SK-N-SH treated with all-trans-retinoic acid at 6 μM for 48 hours (cell line): ENCODE results near the gene PROM2.

Experiments used
- ATAC-seq: fragments of 200-7000 bp; cut with Tn5 transposase; 3 replicates; pipeline ENCODE4 v1.9.1; 2020; ENCODE audit warnings: mild to moderate bottlenecking, moderate library complexity
- ARNTL ChIP-seq: fragments of 450-650 bp; formaldehyde crosslinking; IDR thresholded peaks from 2 replicates; pipeline ENCODE4 v1.5.0; 2020; ENCODE audit warnings: low read depth, mild to moderate bottlenecking, moderate library complexity, borderline replicate concordance
- BACH2 ChIP-seq: fragments of 250-450 bp; sonication (Bioruptor Pico); IDR thresholded peaks from 2 replicates; pipeline ENCODE4 v1.9.0; 2021; ENCODE audit warnings: mild to moderate bottlenecking, borderline replicate concordance
- CREB5 ChIP-seq: fragments of 250-450 bp; sonication (Bioruptor Pico); IDR thresholded peaks from 2 replicates; pipeline ENCODE4 v1.5.1; 2020; ENCODE audit warnings: low read depth, mild to moderate bottlenecking, moderate library complexity
- CSDC2 ChIP-seq: fragments of 250-450 bp; sonication (Bioruptor Pico); IDR thresholded peaks from 2 replicates; pipeline ENCODE4 v1.5.0; 2020; ENCODE audit warnings: mild to moderate bottlenecking, moderate library complexity
- CSRNP3 ChIP-seq: fragments of 250-450 bp; sonication (Bioruptor Pico); IDR thresholded peaks from 2 replicates; pipeline ENCODE4 v1.5.1; 2021; ENCODE audit warnings: mild to moderate bottlenecking, moderate library complexity
- ESRRG ChIP-seq: fragments of 250-450 bp; sonication (Bioruptor Pico); IDR thresholded peaks from 2 replicates; pipeline ENCODE4 v1.6.1; 2021; ENCODE audit warnings: mild to moderate bottlenecking
- GLIS3 ChIP-seq: fragments of 250-450 bp; sonication (Bioruptor Pico); IDR thresholded peaks from 2 replicates; pipeline ENCODE4 v1.5.0; 2020; ENCODE audit warnings: mild to moderate bottlenecking, moderate library complexity
- ISL1 ChIP-seq: fragments of 250-450 bp; sonication (Bioruptor Pico); IDR thresholded peaks from 2 replicates; pipeline ENCODE4 v2.1.2; 2022; ENCODE audit warnings: mild to moderate bottlenecking, moderate library complexity
- OSR1 ChIP-seq: fragments of 250-450 bp; sonication (Bioruptor Pico); IDR thresholded peaks from 2 replicates; pipeline ENCODE4 v1.8.0; 2022; ENCODE audit warnings: moderate library complexity, mild to moderate bottlenecking, inconsistent platforms
- PATZ1 ChIP-seq: fragments of 250-450 bp; sonication (Bioruptor Pico); IDR thresholded peaks from 2 replicates; pipeline ENCODE4 v1.8.0; 2020; ENCODE audit warnings: mild to moderate bottlenecking, moderate library complexity, borderline replicate concordance
- POU6F1 ChIP-seq: fragments of 250-450 bp; sonication (Bioruptor Pico); IDR thresholded peaks from 2 replicates; pipeline ENCODE4 v1.8.0; 2021; ENCODE audit warnings: low read depth, mild to moderate bottlenecking, moderate library complexity, borderline replicate concordance
- PPARA ChIP-seq: fragments of 250-450 bp; sonication (Bioruptor Pico); IDR thresholded peaks from 2 replicates; pipeline ENCODE4 v1.5.0; 2020; ENCODE audit warnings: mild to moderate bottlenecking, borderline replicate concordance
- RARB ChIP-seq: fragments of 250-450 bp; sonication (Bioruptor Pico); IDR thresholded peaks from 2 replicates; pipeline ENCODE4 v1.8.0; 2021; ENCODE audit warnings: mild to moderate bottlenecking, moderate library complexity
- TCF4 ChIP-seq: fragments of 250-450 bp; sonication (Bioruptor Pico); IDR thresholded peaks from 2 replicates; pipeline ENCODE4 v1.8.0; 2021; ENCODE audit warnings: mild to moderate bottlenecking, moderate library complexity, borderline replicate concordance
- TOX ChIP-seq: fragments of 250-450 bp; sonication (Bioruptor Pico); IDR thresholded peaks from 2 replicates; pipeline ENCODE4 v1.8.0; 2021; ENCODE audit warnings: mild to moderate bottlenecking, moderate library complexity, borderline replicate concordance
- TSHZ2 ChIP-seq: fragments of 250-450 bp; sonication (Bioruptor Pico); IDR thresholded peaks from 2 replicates; pipeline ENCODE4 v1.5.0; 2020; ENCODE audit warnings: mild to moderate bottlenecking, moderate library complexity
- ZC3H10 ChIP-seq: fragments of 250-450 bp; sonication (Bioruptor Pico); IDR thresholded peaks from 2 replicates; pipeline ENCODE4 v1.5.1; 2021; ENCODE audit warnings: mild to moderate bottlenecking, moderate library complexity
- ZFP3 ChIP-seq: fragments of 250-450 bp; sonication (Bioruptor Pico); IDR thresholded peaks from 2 replicates; pipeline ENCODE4 v1.5.0; 2020; ENCODE audit warnings: mild to moderate bottlenecking, moderate library complexity
- ZFP30 ChIP-seq: fragments of 450-650 bp; formaldehyde crosslinking; IDR thresholded peaks from 2 replicates; pipeline ENCODE4 v1.5.0; 2022; ENCODE audit warnings: mild to moderate bottlenecking, moderate library complexity
- ZNF565 ChIP-seq: fragments of 450-650 bp; formaldehyde crosslinking; conservative IDR thresholded peaks from 2 replicates; pipeline ENCODE4 v1.5.0; 2020; ENCODE audit warnings: low read depth, mild to moderate bottlenecking, moderate library complexity
- ZNF70 ChIP-seq: fragments of 450-650 bp; formaldehyde crosslinking; IDR thresholded peaks from 2 replicates; pipeline ENCODE4 v1.5.0; 2020; ENCODE audit warnings: mild to moderate bottlenecking, moderate library complexity
- ZNF8 ChIP-seq: fragments of 450-650 bp; formaldehyde crosslinking; IDR thresholded peaks from 2 replicates; pipeline ENCODE4 v1.5.0; 2020; ENCODE audit warnings: mild to moderate bottlenecking, moderate library complexity

PROM2 gene

GRCh38 chr2:95316466-95317122, 42.3 kb downstream of the PROM2 start:
- no peak for ATAC-seq
- TF ChIP-seq ARNTL (CRISPR knock-in tag) (no peak), CSDC2 (no peak), ZNF8 (CRISPR knock-in tag) (no peak), OSR1 (no peak), ISL1 (no peak), TOX (CRISPR knock-in tag) (no peak), ZC3H10 (CRISPR knock-in tag) (no peak), GLIS3 (CRISPR knock-in tag) (no peak), POU6F1 (CRISPR knock-in tag) (no peak), ESRRG (CRISPR knock-in tag) (no peak), PPARA (CRISPR knock-in tag) (no peak)

GRCh38 chr2:95317123-95317500, 42.9 kb downstream of the PROM2 start:
- ATAC-seq = no peak

More at GRCh38 chr2:95317123-95317500, 42.9 kb downstream of the PROM2 start:
- TF ChIP-seq TSHZ2 (CRISPR knock-in tag) = no peak
- TF ChIP-seq RARB = no peak
- no peak for TF ChIP-seq ZNF70 (CRISPR knock-in tag)
- no peak for TF ChIP-seq CSDC2
- no peak for TF ChIP-seq PATZ1 (CRISPR knock-in tag)
- TF ChIP-seq ZNF565 = no peak
- TF ChIP-seq ZFP30 (CRISPR knock-in tag) = no peak
- no peak for TF ChIP-seq TOX (CRISPR knock-in tag)
- no peak for TF ChIP-seq OSR1
- no peak for TF ChIP-seq PPARA (CRISPR knock-in tag)
- TF ChIP-seq GLIS3 (CRISPR knock-in tag) = no peak
- TF ChIP-seq ZNF8 (CRISPR knock-in tag) = no peak
- TF ChIP-seq ARNTL (CRISPR knock-in tag) = no peak
- no peak for TF ChIP-seq ZFP3 (CRISPR knock-in tag)
- no peak for TF ChIP-seq BACH2 (CRISPR knock-in tag)
- TF ChIP-seq ESRRG (CRISPR knock-in tag) = no peak
- TF ChIP-seq CREB5 = no peak
- TF ChIP-seq CSRNP3 (CRISPR knock-in tag) = no peak
- TF ChIP-seq ISL1 = no peak
- no peak for TF ChIP-seq TCF4
